ENCODE results near the gene ATL2. TPM values are rescaled to one million over a fixed set of nuclear protein-coding genes. Genes with fewer than 3 reads are reported as not detected.

The ATL2 gene
- total RNA-seq, 1 experiment from 2014 or later = 66.7 TPM

- no peaks in the 10 kb centered on the region for H3K79me1 ChIP-seq (ENCODE audit: insufficient read depth, low read depth, low read length, poor library complexity, severe bottlenecking)
- no peak overlapping the region for H3K27ac Mint-ChIP-seq
Measured at GRCh38 chr2:38308821-38309220, 68.3 kb downstream of the ATL2 start.

More at GRCh38 chr2:38308821-38309220, 68.3 kb downstream of the ATL2 start:
- Histone ChIP-seq H2BK15ac (ENCODE audit: low read depth, low read length) (no peak overlapping the region), H3K79me2 (ENCODE audit: insufficient read depth, low read length) (peaks cover 2% of the 10 kb centered on the region; the same call in 1 of the 2 replicates), H3K56ac (ENCODE audit: insufficient read length, low read depth, low read length) (no peak overlapping the region), H4K8ac (replicated peaks; ENCODE audit: insufficient read length, low read depth, low read length) (no peak overlapping the region), H3K18ac (ENCODE audit: insufficient read length, low read depth, low read length) (no peak overlapping the region), H2BK12ac (ENCODE audit: insufficient read length, low read depth, low read length) (no peak overlapping the region), H3K4me2 (ENCODE audit: insufficient read depth, insufficient read length, low read length) (no peak overlapping the region), H3K23me2 (ENCODE audit: insufficient read length, low read depth, low read length, poor library complexity, severe bottlenecking) (no peaks in the 10 kb centered on the region), H3K4me1 (ENCODE audit: insufficient read depth, low read length) (no peaks in the 10 kb centered on the region), H4K91ac (ENCODE audit: insufficient read length, low read depth, low read length) (no peak overlapping the region), H2BK5ac (ENCODE audit: insufficient read length, low read length) (no peak overlapping the region), H2BK120ac (ENCODE audit: low read depth, low read length, poor library complexity, severe bottlenecking) (no peak overlapping the region), H3K4ac (ENCODE audit: low read depth, low read length) (no peak overlapping the region), H3K27ac (ENCODE audit: insufficient read length, low read depth, low read length) (no peak overlapping the region), H4K20me1 (ENCODE audit: control insufficient read depth, insufficient read depth, insufficient read length) (no peaks in the 10 kb centered on the region), H3T11ph (ENCODE audit: low read length) (no peak overlapping the region), H2AK5ac (ENCODE audit: insufficient read length, low read length) (no peak overlapping the region), H2BK20ac (ENCODE audit: low read depth, low read length, poor library complexity, severe bottlenecking) (no peak overlapping the region), H3K9me3 (ENCODE audit: control insufficient read depth, low read depth, low read length) (no peaks in the 10 kb centered on the region), H4K5ac (ENCODE audit: insufficient read length, low read depth, low read length) (no peak overlapping the region), H3K27me3 (ENCODE audit: insufficient read depth, low read length) (no peaks in the 10 kb centered on the region), H2AFZ (ENCODE audit: low read length) (no peak overlapping the region), H3K14ac (ENCODE audit: insufficient read depth, low read length) (no peak overlapping the region), H3K23ac (ENCODE audit: insufficient read length, low read depth, low read length) (no peak overlapping the region), H3K9ac (ENCODE audit: extremely low read depth, insufficient read length, low read length) (no peak overlapping the region)
- Mint-ChIP-seq H3K27me3 (ENCODE audit: low read depth) (no peaks in the 10 kb centered on the region), H3K36me3 (ENCODE audit: insufficient read depth in 1 of 3, low read depth in 3 of 3) (peaks cover 38 to 80% (median 76%) of the 10 kb centered on the region in 3 experiments), H3K4me1 (peaks cover 9 to 11% of the 10 kb centered on the region in 2 experiments; a peak in 3 of 4 replicates), H3K4me3 (no peak overlapping the region), H3K9me3 (no peaks in the 10 kb centered on the region)
- no peak for TF ChIP-seq CTCF (conservative IDR thresholded peaks at IDR 0.05)
- no peak for DNase-seq
- WGBS (ENCODE audit: extremely low coverage, insufficient read length, low lambda C conversion rate) = no CpG with 5 or more reads among the region's 1 CpG

All from H9 (cell line).